ELF-1 (cell line): ENCODE results near the gene SH3GL2.
"Not testable (repeated sequence)": the region's sequence is repeated elsewhere in the genome, so short reads cannot be mapped to it uniquely, and the experiment has no call there.

Source experiments
- DNase-seq: peaks from one replicate; pipeline ENCODE4 v3.0.0-alpha.2; 2016; ENCODE audit warnings: low read depth, low spot score

SH3GL2 gene

DNA sequence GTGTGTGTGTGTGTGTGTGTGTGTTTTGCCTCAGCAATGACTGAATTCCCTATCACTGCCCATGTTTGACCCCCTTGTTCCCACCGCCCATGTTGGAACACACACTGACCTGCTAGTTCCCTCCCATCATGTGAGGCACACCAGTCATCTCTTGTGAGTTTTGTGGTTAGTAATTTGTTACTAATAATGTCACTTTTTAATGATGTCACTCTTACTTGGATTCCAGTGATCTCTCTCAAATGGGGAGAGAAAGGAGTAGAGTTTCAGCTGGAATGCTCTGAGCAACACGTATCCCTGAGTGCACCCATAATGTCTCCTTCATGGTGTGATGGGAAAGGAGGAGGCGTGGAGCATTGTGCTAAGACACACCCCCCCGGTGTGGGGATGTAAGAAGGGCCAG, 172.6 kb downstream of the SH3GL2 start:
- no peak for DNase-seq

DNA sequence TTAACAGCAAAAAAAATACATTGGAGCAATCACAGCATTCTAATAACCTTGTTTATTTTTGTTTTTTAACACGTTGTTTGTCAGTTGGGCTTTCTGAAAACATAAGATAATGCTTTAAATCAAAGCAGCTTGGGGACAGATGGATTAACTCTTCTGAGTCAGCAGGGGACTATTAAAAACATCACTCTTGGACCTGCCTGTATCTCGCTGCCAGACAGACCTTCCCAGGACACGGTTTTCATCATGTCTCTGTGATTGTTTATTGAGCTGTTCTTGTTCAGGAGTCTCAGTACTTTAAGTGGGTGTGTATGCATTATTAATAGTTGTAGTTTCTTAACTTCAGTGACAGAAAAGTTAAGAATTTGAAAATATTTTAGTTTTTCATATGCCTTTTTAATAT, 173.2 kb downstream of the SH3GL2 start:
- no peak for DNase-seq

DNA sequence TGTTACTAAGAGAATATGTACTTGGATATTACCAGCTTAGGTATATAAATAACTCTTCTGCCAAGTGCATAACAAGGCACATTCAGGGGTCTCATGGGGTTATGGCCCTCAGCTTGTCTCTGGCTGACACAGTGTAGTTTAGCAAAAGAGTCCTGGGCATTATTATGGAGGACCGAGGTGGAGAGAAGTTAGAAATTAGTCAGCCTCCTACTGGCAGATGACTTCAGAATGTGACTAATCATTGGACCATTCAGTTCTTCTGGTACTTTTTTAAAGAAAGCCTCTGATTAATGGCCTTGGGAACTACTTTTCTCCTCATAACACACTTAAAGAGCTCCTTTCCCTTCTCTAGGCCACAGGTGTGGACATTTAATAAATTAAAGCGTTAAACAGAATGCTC, 178.9 kb downstream of the SH3GL2 start:
- no peak for DNase-seq

DNA sequence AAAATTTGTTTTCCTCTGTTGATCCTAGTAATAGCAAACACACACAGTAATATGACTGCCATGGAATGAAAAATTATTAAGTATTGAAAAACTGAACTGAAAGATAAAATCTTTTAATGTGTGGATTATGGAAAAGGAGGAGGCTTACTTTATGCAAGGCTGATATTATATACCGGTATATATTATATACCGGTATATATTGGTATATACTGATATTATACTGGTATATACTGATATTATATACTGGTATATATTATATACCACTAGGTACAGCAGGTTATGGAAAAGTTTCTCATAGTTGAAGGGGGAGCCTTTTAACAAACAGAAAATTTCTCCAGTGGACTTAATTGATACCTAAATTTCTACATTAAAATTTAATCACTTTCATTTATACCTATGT, 181.4 kb downstream of the SH3GL2 start:
- no peak for DNase-seq

DNA sequence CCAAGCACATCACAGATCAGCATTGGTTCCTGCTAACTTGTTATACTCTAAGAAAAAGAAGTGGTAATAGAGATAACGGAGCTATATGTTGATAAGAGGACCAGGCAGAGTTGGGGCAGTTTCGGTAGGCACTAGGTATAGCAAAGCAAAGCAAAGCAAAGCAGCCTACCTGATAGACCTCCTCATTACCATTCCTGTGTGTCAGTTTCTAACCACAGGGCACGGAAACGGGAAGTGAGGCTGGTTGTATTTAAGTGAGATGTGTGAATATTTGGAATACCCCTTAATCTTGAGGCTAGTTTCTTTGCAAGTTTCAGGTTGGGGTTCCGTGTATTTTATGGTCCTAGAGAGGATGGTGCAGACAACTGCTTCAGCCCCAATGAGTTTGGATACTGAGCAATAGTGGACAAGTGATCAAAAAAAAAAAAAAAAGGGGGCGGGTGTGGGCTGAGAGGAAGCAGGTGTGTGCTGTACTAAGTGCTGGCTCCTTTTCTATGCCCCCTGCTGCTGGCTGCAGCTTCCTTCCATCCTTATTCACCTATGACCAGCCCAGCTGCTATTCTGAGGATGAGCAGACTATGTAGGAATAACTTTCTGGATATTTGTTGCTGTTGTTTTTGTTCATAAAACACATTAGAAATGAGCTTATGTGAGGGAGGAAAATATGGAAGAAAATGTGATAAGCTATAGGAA, 183.3 kb downstream of the SH3GL2 start:
- no peak for DNase-seq

DNA sequence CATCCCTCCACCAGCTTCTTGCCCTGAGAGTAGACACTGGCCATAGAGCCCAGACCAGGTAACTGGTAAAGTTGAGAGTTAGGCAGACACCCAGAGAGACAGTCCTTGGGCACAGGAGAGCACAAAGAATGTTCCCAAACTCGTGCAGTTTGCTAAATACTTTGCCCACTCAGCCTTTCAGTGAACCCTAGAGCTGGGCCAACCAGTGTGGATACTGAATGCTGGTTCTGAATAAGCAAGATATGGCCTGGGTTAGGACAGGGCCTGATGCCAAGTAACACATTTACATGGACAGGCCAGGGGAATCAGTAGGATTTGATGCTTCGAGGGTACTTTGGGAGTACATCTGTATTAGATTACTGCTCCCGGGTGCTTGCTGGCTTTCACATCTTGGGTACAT, 185.4 kb downstream of the SH3GL2 start:
- DNase-seq: no peak

DNA sequence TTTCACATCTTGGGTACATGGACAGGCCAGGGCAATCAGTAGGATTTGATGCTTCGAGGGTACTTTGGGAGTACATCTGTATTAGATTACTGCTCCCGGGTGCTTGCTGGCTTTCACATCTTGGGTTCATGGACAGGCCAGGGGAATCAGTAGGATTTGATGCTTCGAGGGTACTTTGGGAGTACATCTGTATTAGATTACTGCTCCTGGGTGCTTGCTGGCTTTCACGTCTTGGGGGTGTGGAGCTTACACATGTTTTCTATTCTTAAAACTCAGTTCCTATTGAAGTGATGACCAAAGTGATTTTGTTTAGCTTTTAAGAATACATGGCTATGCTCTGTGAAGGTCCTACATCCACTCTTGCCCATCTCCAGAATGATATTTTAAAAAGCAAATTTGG, 186.3 kb downstream of the SH3GL2 start:
- DNase-seq: not testable (repeated sequence)

DNA sequence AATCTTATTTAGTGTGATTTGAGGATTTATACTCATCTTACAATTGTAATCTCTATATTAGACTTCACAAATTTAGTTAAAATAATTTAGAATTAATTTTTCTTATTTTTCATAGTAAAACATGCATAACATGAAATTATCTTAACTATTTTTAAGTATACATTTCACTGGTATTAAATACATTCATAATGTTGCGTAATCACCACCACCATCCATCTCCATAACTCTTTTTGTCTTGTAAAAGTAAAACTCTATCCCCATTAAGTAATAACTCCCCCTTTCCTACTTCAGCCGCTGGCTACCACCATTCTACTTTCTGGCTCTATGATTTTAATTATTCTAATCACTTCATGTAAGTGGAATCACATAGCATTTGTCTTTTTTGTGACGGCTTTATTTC, 193.4 kb downstream of the SH3GL2 start:
- no peak for DNase-seq

DNA sequence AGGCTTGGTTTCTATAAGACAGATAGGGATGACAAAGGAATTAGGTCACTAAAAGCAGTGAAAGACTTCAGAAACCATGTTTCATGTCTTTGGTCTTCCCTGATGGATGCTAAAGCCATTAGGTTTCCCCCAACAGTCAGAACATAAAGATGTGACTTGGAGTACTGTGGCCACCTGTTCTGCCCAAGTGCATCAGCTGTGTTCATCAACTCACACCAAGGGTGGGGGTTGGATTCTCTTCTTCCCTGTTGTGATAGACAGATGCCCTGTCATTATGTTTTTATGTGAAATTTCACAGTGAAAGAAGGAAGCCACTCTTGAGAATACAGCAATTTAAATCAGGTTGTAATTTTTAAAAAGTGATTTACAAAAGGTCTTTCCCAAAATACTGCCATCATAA, 196.8 kb downstream of the SH3GL2 start:
- DNase-seq: no peak

DNA sequence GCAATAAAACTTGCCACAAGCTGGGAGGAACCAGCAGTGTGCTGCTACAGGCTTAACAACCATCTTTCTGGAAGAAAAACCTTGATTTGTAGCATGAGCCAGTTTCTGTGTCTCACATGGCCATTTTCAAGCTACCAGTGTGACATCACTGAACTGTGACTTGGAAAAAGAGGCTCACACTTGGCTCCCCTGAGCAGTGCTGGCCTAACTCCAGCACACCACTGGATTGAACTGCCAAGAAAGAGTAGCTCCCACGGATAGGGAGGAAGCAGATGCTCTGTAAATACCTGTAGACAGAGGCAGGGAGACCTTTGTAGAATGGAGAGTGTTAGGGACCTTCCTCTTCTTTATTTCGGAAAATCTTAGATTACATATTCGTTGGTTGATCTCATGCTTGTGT, 197.9 kb downstream of the SH3GL2 start:
- no peak for DNase-seq

DNA sequence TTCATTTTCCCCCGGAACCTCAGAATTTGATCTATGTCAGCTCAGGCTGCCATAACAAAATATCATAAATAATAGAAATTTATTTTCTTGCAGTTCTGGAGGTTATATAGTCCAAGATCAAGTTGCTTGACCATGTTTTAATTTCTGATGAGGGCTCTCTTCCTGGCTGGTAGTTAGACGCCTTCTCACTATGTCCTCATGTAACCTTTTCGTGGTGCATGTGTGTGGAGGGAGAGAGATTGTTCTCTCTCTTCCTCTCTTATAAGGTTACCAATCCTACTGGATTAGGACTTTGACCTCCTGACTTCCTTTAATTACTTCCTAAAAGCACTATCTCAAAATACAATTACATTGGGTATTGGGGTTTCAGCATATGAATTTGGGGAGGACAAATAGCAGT, 198.6 kb downstream of the SH3GL2 start:
- DNase-seq: no peak

DNA sequence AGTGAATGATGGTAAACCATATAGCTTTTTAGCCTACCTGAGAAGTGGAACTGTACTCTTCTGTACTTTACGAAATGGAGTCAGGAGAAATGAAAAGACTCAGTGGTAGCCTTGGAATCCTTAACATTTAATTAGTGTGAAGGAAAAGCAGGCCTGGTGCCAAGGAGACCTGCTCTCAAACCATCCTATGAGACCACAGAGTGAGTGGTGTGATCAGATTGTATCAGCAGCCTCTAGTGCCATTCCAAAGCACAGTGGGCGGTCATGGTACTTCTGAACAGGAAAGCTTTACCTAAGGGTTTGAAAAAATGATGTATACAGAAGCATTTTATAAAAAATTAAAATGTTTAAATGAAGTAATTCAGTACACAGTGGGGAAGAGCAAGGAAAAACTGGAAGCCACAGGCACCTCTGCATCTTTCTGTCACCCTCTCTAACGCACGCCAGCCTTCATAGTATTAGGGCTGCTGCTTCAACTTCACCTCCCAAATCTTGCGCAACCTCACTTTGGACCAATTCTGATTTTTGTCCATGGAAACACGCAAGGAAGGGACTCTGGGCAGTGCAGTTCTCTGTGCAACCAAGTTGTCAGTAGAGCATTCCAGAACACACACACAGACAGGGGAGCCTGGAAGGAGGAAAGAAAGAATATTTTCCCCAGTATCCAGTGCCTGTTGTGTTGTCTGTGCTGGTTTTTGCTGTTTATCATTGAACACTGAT, 203.7 kb downstream of the SH3GL2 start:
- DNase-seq: no peak

DNA sequence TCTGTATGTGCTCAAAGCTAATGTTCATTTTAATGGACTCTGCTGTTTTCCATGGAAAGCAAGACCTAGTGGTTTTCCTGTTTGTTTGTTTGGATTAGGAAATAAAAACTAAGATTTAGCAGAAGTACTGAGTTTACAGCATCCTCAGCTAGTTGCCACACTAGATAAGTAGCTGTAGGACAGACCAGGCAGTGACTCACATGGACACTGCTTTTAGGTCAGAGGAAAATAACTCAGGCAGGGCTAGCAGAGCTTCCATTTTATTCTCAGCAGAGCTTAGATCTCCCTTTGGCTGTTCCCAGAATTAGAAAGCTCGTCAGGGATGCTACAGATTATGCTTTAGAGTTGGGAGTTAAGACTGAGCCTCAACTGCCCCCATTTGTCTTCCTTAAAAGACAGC, 204.4 kb downstream of the SH3GL2 start:
- no peak for DNase-seq

DNA sequence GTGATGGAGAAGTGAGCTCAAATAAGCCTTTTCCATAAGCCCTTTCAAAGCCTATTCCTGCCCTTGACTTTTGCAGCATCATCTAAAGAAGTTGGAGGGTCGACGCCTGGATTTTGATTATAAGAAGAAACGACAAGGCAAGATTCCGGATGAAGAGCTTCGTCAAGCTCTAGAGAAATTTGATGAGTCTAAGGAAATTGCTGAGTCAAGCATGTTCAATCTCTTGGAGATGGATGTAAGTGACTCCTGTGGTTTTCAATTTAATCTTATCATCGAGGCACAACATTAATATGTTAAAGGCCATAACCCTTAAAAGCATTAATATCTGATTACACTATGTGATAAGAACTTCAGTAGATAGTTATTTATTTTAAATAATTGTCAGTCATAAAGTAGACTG, 210.4 kb downstream of the SH3GL2 start:
- no peak for DNase-seq

DNA sequence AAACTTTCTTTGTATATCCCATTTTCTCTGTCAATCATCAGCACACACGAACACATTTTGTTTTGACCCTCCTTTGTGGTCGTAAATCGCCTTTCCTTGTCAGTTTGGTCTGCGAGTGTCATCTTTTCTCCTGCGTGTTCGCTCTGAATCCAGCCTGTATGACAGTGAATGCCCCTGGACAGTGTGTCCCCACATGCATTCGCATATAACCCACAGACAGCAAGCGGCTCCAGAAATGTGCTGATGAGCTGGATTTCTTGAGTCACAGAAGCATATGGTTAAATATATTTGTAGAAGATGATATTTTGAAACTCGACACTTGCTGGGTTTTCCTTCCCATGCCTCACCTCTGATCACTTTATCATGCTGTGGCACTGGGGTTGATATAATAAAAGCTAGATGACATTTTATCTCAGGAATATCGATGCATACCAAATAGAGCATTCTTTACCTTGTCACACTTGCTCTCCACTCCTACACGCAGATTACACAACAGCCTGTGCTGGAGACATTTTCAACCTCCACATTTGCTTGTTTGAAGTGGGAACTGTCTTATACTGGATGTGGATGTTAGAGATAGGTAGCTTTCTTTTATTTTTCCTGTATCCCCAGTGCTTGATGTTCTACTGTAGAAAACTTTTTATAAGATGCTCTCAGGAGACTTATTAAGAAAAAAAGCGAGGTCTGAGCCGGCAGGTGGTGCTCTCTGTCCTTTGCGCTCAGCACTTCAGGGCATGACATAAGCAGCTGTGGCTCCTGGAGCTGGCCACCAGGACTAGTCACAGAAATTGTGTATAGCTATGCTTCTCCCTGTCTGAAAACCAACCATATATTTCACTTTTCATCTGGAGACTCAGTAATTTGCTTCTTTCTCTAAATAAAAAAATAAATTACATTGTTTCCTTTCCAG, 215.1 kb downstream of the SH3GL2 start:
- DNase-seq: peak; percentile 19

DNA sequence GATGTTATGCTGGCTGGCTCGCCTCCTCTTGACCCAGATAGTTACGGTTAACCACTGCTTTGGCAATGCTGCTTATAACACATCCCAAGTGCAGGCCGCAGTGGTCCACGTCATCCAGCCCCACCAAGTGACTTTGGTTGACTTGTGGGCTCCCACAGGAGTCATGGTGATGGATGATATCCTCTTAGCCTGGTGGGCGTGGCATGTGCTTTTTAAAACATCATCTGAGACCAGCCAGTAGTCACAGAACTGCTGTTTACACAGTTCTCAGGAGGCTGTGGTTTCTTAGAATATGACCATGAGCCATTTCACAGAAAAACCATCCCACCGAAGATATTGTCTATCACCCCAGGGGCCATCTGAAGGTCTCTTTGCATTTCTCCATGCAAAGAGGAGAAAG, 216.9 kb downstream of the SH3GL2 start:
- no peak for DNase-seq

DNA sequence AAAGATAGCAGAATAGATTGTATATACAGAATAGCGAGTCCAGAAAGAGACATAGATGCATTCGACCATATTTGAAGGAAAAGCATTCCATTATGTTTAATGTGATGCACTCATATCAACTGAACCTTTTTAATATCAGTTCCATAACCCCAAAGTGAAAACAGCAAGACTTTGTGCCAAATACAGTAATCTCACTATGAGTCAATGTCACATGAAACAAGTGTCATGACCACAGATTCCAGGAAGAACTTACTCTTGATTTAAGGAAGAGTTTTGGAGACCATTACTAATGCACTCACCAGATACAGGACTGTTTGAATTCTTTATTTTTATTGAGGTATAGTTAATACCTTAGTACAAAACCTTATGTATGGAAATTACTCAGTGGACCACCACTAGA, 220.5 kb downstream of the SH3GL2 start:
- no peak for DNase-seq

DNA sequence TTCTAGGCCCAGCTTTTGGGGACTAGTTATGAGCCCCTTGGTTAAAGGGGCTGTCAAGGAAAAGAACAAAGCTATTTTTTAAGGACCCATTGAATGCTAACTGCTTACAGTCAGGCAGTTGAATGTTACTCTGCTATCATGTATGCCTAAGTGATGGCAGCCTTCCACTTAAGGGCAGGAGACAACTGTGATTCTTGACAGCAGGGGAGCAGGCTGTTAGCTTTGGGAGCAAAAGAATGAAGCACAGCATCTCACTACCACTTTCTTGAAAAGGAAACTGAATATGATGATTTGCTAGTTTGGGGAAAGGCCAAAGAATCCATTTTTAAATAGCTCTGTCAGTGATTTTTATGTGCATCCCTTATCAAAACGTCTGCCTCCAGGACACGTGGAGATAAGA, 221.6 kb downstream of the SH3GL2 start:
- DNase-seq: no peak

DNA sequence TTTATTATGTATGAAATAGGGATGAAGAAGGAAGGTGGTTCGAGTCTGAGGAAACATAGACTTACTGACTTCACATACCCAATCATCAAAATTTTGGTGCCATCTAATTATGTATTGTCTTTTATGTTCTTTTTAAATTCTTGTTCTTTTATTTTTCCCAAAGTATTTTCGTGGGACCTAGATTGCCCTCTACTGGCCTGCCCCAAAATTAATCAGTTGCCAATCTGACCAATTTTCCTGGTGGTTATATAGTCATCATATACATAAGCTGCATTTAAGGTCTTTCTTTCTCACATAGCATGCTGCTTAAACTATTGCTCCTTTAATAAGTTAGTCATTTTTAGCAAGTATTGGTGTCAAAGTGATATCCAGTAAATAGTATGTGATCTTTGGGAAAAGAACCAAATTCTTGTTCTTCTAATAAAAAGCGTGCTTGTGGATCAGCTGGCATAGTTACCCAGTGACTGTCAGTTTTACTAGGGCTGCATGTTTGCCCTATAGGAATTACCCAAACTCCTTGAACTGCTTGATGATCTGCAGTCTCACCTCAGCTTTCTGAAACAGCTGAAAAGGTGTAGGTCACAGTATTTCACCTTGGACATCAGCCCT, 223.5 kb downstream of the SH3GL2 start:
- DNase-seq: no peak

DNA sequence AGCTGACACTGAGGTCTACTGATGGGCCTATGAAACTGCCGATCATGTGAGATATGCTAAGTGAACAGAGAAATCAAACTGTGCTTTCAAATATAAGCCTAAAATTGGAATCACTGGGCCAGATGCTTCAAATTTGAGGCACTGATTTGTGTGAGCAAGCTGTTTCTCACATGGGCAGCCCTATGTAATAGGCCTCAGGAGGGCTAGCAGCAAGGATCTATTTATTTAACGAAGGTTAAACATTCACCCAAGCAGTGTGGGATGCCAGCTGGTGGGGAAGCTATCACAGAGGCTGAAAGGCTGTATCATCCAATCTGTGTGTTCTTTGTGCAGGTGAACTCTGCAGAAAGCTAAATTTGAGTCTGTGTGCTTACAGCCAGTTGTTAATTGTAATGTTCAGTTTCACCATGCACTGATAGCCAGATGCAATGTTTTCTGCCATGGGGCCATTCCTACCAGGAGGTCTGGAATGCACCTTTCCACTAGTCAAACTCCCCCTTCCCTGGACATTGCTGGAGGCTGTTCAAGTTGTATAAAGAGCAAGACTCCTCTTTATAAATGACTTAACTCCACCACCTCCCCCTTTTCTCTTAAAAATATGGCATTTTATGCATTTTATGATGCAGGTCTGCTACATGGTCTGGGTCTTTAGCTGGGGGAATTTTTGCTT, 228.9 kb downstream of the SH3GL2 start:
- no peak for DNase-seq

DNA sequence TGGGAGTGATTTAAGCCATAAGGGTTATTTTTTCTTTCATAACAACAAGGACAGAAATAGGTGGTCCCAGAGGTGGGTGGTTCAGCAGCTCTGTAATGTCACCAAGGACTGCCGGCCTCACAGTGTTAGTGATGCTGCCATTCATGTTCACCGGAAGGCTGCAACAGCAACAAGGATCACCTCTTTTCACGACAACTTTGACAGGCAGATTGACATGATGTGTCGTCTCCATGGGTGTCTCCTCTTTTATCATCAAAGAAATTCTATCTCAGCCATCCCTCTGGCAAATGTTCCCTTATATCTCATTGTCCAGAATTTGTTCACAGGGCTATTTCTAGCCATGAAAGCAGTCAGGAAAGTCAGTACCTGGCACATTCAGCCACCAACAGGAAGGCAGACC, 231.5 kb downstream of the SH3GL2 start:
- no peak for DNase-seq
